Superior temporal gyrus (tissue), 1 donor: ENCODE results near the gene C5orf22.
"Not testable (repeated sequence)": the region's sequence is repeated elsewhere in the genome, so short reads cannot be mapped to it uniquely, and the experiment has no call there.

ENCODE experiments used
- DNase-seq: peaks from one replicate; pipeline ENCODE4 v3.0.0-alpha.2; 2016; ENCODE audit errors: extremely low spot score

C5orf22 gene

GRCh38 chr5:31531888-31532547 lies at the start of gene C5orf22, which contains the start of gene DROSHA:
C5orf22 (plus strand) TSS chr5:31532301; CDS start chr5:31532393, 92 bp downstream.
DROSHA (minus strand) TSS chr5:31532093; CDS start chr5:31529059, 3,034 bp downstream.
- peak; percentile 99 for DNase-seq

- no peak for DNase-seq
Measured at GRCh38 chr5:31485376-31486207, 46.5 kb upstream of the C5orf22 start.

- DNase-seq, result no peak
Measured at GRCh38 chr5:31486441-31486840, 45.7 kb upstream of the C5orf22 start.

- DNase-seq, result no peak
Measured at GRCh38 chr5:31487506-31487905, 44.6 kb upstream of the C5orf22 start.

- DNase-seq, result peak; percentile 40
Measured at GRCh38 chr5:31492869-31493268, 39.2 kb upstream of the C5orf22 start.

GRCh38 chr5:31495336-31495735 lies 36.8 kb upstream of the C5orf22 start:
- no peak for DNase-seq

- DNase-seq, result no peak
Measured at GRCh38 chr5:31496301-31496700, 35.8 kb upstream of the C5orf22 start.

GRCh38 chr5:31496891-31497290 lies 35.2 kb upstream of the C5orf22 start:
- DNase-seq, result no peak

GRCh38 chr5:31500256-31500655 lies 31.8 kb upstream of the C5orf22 start:
- DNase-seq, result no peak

- DNase-seq, result peak; percentile 45
Measured at GRCh38 chr5:31502506-31502905, 29.6 kb upstream of the C5orf22 start.

- DNase-seq, result no peak
Measured at GRCh38 chr5:31504529-31504928, 27.6 kb upstream of the C5orf22 start.

- DNase-seq, result no peak
Measured at GRCh38 chr5:31511305-31511704, 20.8 kb upstream of the C5orf22 start.

GRCh38 chr5:31516802-31517201 lies 15.3 kb upstream of the C5orf22 start:
- DNase-seq, result no peak

- DNase-seq, result no peak
Measured at GRCh38 chr5:31523041-31523440, 9.1 kb upstream of the C5orf22 start.

GRCh38 chr5:31530541-31531265 lies 1.4 kb upstream of the C5orf22 start:
- no peak for DNase-seq

GRCh38 chr5:31531543-31531887 lies 586 bp upstream of the C5orf22 start:
- no peak for DNase-seq

- no peak for DNase-seq
Measured at GRCh38 chr5:31534527-31535046, 2.5 kb downstream of the C5orf22 start.

- DNase-seq, result no peak
Measured at GRCh38 chr5:31536873-31537272, 4.8 kb downstream of the C5orf22 start.

GRCh38 chr5:31537349-31537748 lies 5.2 kb downstream of the C5orf22 start:
- no peak for DNase-seq

- DNase-seq, result no peak
Measured at GRCh38 chr5:31537851-31538250, 5.8 kb downstream of the C5orf22 start.

GRCh38 chr5:31549114-31549513 lies 17.0 kb downstream of the C5orf22 start:
- not testable (repeated sequence) for DNase-seq

- no peak for DNase-seq
Measured at GRCh38 chr5:31551878-31552277, 19.8 kb downstream of the C5orf22 start.
